ENCODE data around the gene GPR179.

Gene GPR179, protein sequence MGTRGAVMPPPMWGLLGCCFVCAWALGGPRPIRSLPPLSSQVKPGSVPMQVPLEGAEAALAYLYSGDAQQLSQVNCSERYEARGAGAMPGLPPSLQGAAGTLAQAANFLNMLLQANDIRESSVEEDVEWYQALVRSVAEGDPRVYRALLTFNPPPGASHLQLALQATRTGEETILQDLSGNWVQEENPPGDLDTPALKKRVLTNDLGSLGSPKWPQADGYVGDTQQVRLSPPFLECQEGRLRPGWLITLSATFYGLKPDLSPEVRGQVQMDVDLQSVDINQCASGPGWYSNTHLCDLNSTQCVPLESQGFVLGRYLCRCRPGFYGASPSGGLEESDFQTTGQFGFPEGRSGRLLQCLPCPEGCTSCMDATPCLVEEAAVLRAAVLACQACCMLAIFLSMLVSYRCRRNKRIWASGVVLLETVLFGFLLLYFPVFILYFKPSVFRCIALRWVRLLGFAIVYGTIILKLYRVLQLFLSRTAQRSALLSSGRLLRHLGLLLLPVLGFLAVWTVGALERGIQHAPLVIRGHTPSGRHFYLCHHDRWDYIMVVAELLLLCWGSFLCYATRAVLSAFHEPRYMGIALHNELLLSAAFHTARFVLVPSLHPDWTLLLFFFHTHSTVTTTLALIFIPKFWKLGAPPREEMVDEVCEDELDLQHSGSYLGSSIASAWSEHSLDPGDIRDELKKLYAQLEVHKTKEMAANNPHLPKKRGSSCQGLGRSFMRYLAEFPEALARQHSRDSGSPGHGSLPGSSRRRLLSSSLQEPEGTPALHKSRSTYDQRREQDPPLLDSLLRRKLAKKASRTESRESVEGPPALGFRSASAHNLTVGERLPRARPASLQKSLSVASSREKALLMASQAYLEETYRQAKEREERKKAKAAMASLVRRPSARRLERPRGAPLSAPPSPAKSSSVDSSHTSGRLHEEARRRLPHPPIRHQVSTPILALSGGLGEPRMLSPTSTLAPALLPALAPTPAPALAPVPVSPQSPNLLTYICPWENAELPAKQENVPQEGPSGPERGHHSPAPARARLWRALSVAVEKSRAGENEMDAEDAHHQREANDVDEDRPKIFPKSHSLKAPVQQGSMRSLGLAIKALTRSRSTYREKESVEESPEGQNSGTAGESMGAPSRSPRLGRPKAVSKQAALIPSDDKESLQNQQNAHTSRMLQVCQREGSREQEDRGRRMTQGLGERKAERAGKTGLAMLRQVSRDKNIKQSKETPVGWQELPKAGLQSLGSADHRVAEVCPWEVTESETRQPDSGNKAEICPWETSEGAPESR (N-terminal part only)

DNA sequence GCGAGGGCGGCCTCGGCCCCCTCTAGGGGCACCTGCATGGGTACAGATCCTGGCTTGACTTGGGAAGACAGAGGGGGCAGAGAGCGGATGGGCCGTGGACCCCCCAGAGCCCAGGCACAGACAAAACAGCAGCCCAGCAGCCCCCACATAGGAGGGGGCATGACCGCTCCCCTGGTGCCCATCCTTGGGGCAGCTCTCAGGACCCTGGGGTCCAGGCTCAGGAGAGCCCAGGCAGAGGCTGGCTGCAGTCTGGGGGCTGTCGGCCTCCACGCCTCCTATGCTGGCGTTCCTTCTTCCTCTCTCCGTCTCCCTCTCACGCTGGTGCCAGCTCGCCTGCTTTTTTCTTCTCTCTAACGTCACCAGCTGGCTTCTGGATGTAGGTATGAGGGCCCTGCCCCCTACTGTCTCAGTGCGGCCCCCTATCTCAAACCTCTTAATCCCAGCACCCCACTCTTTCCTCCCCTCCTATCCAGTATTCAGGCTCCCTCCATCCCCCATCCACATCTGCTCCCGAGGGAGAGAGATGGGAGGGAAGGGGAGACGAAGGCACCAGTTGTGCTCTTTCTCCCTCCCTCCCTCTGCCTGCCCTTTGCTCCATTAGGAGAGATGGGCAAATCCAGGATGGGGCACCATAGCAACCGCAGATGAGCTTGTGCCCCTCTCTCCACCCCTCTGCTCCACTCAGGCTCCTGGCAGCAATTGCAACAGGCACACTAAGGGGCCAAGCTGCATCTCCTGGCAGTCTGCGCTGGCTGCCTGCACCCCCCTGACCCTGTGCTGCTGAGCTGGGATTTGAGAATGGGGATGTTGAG lies at the start of gene GPR179:
GPR179 (minus strand) TSS at position 349 of the 812 bp plus-strand sequence; CDS start at position 182, 167 bp downstream.
- no peak for DNase-seq

DNA sequence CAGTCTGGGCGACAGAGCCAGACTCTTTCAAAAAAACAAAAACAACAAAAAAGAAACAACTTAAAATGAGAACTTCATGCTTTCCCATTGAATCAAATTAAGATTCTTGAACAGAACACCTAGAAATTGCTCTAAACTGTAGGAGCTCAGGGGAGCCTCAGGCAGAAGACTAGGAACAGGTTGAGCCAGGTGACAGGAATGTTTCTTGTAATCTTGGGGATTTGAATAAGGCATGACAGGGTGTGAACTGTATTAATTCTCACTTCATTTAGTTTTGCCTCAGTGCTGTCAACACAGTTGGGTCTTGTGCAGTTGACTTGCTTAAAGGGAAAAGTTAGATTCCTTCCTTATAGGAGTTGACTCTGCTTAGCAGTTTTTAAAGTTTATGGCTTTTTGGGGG lies 35.7 kb upstream of the GPR179 start:
- DNase-seq = no peak

DNA sequence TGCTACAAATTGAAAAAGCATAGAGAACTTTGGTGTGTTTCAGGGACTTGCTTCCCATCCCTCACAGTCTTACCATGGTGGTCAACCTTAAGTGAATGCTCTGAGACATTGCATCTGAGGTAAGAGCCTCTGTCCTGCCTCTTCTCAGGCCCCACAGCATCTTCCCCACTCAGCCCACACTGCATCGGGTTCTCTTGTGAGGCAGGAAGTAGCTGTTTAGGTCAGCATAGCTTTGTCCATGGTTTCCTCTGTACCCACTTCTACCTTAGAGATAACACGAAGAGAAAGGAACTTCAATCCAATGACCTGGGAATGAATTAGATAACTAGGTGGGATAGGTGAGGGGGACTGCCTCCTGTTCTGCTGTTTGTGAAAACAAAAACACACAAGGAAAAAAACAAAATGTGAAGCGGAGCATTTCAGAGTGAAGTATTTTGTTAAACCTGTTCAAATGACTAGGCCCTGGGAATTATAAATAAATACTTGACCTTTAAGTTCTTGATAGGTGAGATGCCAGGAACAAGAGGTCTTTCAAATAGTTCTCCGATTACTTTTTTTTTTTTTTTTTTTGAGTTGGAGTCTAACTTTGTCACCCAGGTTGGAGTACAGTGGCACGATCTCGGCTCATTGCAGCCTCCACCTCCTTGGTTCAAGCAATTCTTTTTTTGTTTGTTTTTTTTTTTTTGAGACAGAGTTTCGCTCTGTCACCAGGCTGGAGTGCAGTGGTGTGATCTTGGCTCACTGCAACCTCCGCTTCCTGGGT lies 25.5 kb upstream of the GPR179 start:
- no peak for DNase-seq

DNA sequence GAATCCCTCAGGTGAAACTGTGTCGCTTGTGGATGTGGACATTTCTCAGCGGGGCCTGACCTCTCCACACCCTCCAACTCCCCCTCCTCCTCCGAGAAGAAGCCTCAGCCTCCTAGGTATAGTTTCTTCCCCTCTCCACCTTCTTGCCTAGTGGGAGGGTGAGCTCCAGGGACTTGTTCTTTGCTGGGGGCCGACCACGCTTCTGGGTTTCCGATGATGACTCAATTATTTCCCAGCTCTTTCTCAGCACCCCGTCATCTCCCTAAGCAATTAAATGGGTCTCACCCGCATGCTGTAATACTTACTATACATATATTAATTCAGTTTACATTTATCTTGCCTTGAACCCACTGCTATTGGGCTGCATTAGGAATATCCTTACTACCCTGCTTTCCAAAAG lies 21.0 kb upstream of the GPR179 start:
- DNase-seq = no peak

DNA sequence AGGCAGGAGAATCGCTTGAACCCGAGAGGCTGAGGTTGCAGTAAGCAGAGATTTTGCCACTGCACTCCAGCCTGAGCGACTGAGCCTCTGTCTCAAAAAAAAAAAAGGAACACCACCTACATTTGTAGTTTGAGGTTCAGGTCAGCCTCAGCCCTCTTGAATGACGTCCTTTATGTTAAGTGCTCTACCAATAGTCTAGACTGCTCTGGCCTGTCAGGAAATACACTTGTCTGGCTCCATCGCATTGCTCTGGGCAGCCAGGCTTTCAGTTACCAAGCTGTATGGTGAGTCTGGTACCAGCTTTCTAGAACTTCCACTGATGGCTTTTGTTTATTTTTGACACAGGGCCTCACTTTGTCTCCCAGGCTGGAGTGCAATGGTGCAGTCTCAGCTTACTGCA lies 19.3 kb upstream of the GPR179 start:
- no peak for DNase-seq

DNA sequence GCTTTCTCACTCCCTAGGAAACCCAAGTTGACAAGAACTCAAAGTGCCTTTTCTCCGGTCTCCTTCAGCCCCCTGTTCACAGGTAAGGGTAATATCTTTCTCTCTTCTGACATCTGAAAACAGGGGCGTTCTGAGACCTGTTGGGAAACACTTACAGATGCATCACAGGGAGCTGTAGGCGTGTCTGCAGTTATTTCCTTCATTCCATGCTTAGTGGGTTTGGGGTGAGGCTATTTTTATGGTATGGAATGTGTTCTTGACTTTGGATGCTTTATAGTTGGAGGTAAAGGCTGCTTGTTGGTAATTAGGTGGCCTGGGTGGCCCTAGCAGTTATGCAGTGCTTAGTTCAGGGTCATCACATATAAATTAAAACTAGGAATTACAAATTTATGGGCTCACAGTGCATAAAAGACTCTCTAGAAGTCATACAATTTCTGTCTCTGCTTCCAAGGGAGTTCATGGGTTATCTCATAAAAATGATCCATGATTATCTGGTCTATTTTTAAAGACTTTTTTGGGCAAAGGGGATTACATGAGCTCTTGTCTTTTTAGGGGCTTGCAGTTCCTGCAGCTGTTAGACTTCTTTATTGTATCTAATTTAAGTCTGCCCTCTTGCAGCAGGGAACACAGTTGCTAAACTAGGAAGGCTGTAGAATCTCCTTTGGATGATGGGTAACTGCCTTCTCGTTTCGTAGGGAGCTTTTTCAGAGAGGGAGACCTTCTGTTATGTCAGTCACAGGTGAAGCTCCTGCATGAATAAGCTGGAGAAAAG lies 18.1 kb upstream of the GPR179 start:
- DNase-seq = no peak

DNA sequence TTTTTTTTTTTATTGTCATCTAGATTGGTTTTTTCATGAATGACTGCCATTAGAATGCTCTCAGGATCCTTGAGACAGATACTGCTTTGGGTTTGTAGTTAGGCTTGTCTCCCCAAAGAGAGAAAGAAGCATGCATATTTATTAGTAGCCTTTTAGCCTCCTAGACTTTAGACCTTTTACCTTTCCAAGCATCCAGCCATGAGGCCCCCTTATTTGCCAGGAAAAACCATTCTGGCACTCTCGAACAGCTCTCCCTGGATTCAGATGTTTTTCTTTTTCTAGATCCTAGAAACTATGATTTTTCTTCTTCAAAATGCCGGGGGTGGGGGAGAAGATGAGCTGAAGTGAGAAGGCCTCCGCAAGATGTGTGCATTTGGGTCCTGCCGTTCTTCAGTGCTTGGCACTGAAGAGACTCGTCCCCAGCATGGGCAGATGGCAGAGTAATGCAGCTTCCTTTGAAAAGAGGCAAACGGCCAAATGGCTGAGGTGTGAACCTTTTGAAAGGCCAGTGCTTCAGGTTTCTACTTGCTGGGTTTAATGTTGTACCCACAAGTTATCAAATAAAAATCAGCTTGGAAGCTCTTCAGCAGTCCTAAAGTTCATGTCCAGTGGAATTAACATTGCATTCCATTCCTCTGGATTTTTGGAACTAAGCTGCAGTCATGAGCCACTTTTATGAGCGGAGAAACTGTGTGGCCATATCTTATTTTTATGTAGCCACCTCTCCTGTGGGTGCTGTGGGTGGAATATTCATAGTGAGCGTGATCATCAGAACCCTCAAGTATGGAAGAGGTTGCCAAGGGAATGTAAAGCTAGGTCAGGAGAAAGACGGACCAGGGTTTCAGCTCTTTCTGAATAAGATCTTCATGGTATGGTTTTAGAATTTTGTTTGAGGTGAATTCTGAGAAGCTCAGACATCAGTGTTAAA lies 15.1 kb upstream of the GPR179 start:
- DNase-seq = no peak

DNA sequence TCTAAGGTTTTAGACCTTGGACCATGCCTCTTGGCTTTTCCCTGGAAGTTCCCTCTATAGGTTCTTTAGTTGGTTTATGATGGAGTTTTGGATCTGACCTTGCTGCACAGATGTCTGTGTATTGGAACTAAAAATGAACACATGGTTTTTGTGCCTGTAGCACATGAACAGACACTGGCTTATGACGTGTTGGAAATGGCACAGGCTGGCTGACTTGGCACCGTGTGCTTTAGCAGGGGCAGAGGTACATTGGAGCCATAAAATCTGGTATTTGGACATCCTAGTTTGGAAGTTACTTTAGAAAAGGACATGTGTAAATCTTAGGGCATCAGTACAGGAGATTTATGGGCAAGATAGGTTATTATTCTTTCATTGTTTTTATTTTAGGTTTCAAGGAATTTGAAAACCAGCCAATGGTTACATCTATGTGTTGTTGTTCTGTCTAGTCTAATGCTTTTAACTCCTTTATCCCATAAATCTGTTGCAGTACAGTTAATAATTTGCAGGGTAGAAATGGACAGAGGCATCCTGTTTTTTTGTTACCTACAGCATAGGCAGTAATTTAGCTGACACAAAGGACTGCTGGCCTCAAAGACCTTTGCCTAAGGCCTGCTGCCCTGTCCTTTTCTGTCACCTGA lies 13.8 kb upstream of the GPR179 start:
- DNase-seq = no peak

DNA sequence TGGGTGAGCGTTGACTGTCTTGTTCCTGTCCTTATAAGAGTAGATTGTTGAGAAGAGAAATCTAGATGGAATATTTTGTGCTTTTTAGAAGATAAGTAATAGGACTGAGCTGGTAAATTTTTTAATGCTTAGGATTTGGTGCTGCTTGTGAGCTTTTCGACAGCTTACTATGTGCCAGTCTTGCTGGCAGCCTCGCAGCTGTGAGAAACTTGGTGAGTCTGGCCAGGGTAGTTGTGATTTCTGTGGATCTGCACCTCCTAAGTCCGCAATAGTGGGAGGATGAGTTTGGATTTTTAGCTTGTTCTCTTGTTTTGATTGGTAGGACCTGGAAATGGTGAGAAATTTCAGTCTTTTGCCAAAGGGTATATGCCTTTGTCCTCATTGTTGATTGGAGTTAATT lies 11.5 kb upstream of the GPR179 start:
- DNase-seq = no peak

DNA sequence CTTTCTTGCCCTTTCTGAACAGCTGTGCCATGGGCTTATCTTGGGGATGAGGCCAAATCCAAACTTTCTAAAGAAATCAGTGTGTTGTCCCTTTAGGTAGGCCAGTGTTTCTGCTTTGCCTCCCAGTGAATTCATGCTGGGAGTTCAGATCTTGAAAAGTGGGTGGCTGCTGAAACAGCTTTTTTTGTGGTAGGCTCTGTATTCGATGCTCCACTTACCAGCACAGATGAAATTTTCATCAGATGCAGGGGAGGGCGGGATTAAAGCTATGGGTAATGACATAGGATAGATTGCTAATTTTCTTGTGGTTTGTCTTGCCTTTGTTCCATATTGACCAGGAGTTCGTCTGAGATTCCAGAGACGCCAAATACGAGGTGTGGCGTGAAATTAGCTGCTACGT lies 10.7 kb upstream of the GPR179 start:
- no peak for DNase-seq

DNA sequence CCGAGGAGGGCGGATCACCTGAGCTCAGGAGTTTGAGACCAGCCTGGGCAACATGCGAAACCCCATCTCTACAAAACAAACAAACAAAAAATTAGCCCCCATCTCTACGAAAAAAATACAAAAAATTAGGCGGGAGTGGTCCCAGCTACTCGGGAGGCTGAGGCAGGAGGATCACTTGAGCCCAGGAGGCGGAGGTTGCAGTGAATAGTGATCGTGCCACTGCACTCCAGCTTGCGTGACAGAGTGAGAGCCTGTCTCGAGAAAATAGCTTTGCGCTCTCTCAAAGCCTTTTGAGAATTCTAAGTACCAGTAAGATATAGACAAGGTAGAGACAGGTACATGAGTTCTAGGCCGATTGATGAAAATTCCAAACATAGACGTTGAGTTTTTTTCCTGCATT lies 9.9 kb upstream of the GPR179 start:
- DNase-seq = no peak

DNA sequence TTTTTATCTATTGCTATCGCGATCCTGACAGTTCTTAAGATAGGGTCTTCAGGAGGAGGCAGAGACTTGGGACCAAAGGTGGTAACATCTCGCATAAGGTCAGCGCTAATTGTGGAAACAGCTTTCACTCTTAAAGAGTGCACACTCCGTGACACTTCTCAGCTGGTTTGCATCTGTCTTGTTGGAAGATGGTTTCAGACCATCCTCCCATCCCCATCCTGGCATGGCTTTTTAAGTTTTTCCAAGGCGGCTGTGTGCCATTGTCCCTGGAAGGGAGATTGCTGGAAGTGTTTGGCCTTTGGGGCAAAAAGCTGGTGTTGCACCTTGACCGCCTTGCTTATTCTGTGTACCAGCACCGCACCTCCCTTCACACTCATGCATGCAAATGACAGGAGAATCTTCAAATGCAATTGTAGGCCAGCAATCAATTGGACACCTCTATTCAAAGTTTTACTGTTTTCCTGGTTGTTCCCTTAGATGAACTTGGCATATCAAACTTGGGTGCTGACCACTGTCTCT lies 9.4 kb upstream of the GPR179 start:
- no peak for DNase-seq

DNA sequence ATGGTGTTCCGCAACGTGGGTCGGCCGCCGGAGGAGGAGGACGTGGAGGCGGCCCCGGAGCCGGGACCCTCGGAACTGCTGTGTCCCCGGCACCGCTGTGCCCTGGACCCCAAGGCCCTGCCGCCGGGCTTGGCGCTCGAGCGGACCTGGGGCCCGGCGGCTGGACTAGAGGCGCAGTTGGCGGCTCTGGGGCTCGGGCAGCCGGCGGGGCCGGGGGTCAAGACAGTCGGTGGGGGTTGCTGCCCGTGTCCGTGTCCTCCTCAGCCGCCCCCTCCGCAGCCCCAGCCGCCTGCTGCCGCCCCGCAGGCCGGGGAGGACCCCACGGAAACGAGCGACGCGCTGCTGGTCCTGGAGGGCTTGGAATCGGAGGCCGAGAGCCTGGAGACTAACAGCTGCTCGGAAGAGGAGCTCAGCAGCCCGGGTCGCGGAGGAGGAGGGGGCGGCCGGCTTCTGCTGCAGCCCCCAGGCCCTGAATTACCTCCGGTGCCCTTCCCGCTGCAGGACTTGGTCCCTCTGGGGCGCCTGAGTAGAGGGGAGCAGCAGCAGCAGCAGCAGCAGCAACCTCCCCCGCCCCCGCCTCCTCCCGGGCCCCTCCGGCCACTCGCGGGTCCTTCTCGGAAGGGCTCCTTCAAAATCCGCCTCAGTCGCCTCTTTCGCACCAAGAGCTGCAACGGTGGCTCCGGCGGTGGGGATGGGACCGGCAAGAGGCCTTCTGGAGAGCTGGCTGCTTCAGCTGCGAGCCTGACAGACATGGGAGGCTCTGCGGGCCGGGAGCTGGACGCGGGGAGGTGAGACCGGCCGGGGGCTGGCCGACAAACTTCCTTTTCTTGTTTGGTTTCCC lies 8.7 kb upstream of the GPR179 start:
- no peak for DNase-seq

DNA sequence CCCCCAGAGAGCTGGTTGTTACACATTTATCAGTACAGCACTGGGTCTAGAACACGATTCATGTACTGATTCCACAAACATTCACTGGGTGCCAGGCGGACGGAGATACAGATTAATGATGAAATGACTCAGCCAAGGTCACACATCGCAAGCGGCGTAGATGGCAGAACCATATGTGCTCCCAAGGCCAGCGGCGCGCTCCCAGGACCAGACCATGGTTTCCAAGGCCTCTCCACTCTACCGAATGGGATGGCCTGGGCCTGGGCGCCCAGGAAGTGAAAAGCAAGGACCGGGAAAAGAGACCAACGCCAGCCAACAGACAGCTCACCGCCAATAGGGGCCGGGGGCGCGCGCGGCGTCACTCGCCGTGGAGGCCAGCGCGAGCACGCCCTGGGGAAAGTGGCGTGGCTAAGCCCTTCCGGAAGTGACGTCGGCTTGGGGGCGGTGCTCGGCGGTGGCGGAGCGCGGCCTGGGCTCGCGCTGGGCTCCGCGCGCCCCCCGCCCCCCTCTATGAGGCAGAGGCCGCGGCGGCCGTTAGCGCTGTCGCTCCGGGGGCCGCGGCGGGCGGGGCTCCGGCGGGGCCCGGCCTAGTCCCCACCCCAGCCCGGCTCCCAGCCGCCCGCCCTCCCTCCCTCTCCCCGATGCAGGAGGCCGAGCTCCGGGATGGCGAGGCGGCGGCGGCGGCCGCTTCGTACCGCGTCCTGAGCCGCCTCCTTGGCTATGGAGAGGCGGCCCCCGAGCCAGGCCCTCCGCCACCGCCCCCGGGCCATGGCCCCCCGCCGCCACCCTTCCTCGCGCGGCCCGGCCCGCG lies 7.9 kb upstream of the GPR179 start, which contains the start of gene SOCS7:
SOCS7 (plus strand) TSS at position 433 of the 811 bp plus-strand sequence; CDS start at position 642, 209 bp downstream.
- DNase-seq = peak; percentile 83

DNA sequence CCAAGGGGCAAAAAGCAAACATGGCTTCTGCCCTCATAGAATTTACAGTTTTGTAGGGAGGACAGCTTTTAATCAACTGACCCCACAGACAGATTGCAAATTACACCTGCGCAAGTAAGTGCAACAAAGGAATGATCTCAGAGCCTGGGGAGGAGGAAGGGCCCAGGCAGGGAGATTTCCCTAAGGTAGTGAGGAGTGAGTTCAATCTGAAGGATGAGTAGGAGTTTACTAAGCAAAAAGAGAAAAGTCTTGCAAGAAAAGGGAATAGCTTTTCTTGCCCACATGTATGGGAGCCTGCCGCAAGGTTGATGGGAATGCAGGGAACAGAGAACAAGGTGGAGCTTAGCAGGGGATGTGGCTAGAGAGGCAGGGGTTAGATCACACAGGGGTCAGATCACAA lies 6.3 kb upstream of the GPR179 start:
- DNase-seq = no peak

DNA sequence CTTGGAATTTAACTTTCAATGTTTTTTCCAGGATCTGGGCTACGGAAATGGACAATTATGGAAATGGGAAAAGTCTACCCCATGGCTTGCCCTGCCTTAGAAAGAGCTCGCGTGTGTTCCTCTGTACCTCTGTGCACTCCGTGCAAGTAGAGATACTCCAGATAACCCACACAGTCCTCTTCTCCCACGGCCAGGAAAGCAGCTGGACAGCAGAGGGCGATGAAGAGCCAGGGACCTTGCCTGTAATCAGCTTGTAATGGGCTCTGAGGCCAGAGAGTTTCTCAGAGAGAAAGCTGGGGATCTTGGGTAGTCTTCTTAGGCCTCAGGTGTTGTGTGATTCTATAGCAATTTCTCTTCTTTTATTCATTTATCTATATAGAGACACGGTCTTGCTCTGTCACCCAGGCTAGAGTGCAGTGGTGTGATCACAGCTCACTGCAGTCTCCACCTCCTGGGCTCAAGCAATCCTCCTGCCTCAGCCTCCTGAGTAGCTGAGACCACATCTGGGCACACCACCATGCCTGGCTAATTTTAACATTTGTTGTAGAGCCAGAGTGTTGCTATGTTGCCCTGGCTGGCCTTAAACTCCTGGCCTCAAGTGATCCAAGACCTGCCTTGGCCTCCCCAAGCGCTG lies 5.5 kb upstream of the GPR179 start:
- peak; percentile 74 for DNase-seq

Measured in NCI-H1105 treated with DMSO at 0.1 percent for 48 hours (cell line).